Measurements from ENCODE around the gene STAT5A. TPM values are rescaled to one million over a fixed set of nuclear protein-coding genes. Genes with fewer than 3 reads are reported as not detected.

Gene STAT5A
- total RNA-seq, 1 experiment from 2014 or later = 0.91 TPM

- ATAC-seq = no peak
- ChIA-PET CTCF (no interaction called here), POLR2A (no interaction called here), RAD21 (ENCODE audit: low non-redundant PET in 1 of 2, low total read pairs in 2 of 2, uncharacterized antibody in 2 of 2, unreplicated experiment in 2 of 2) (interaction anchor here in 1 of 2 experiments (1.0 kb wide), 1 partner anchor 53 kb away, joined by 3 read pairs; no protein-coding TSS in a partner anchor)
- 0 out of 2 replicates have a peak, but pooled peaks cover 5% of the 10 kb centered on the region for H3K27me3 ChIP-seq (ENCODE audit: insufficient read depth, low read length)
- TF ChIP-seq EGR1 (IDR thresholded peaks at IDR 0.05; ENCODE audit: low read depth) (no peak), REST (IDR thresholded peaks at IDR 0.05; ENCODE audit: low read depth) (no peak), SP1 (IDR thresholded peaks at IDR 0.05; ENCODE audit: low read depth) (no peak), EZH2 (IDR thresholded peaks at IDR 0.05) (no peak), SRF (IDR thresholded peaks at IDR 0.05; ENCODE audit: low read depth) (no peak), ELF1 (IDR thresholded peaks at IDR 0.05; ENCODE audit: borderline replicate concordance, low read depth) (no peak), EZH2phosphoT487 (IDR thresholded peaks at IDR 0.05; ENCODE audit: borderline replicate concordance) (no peak), ZFX (IDR thresholded peaks at IDR 0.05) (no peak), CTCF (IDR thresholded peaks at IDR 0.05 in 2 of 3, conservative IDR thresholded peaks at IDR 0.05 in 1 of 3; ENCODE audit: borderline replicate concordance in 1 of 3, insufficient read depth in 1 of 3, low read depth in 2 of 3, low read length in 2 of 3) (no peak), JUND (IDR thresholded peaks at IDR 0.05) (no peak), ZBTB33 (IDR thresholded peaks at IDR 0.05; ENCODE audit: extremely low read depth, insufficient replicate concordance, low read length) (no peak), MAX (IDR thresholded peaks at IDR 0.05) (no peak), CBX3 (IDR thresholded peaks at IDR 0.05; ENCODE audit: low read depth) (no peak), TCF7L2 (IDR thresholded peaks at IDR 0.05; ENCODE audit: borderline replicate concordance, extremely low read depth, insufficient read depth, insufficient read length) (no peak), FOSL1 (IDR thresholded peaks at IDR 0.05; ENCODE audit: low read depth) (no peak), POLR2AphosphoS5 (IDR thresholded peaks at IDR 0.05; ENCODE audit: low read depth, low read length) (no peak), ATF3 (IDR thresholded peaks at IDR 0.05) (no peak), SIN3A (IDR thresholded peaks at IDR 0.05; ENCODE audit: low read depth) (no peak)
- H2AFZ ChIP-seq (ENCODE audit: low read depth, low read length, poor library complexity, severe bottlenecking) = no peak overlapping the region
- peak overlapping the region; percentile 92 for H3K4me2 ChIP-seq (ENCODE audit: low read length)
- BruUV-seq (replicated peaks) = TSS peak; percentile 51
- H3K79me2 ChIP-seq (ENCODE audit: insufficient read depth, low read length) = peaks cover 47% of the 10 kb centered on the region
- H3K9me3 ChIP-seq (ENCODE audit: control insufficient read depth in 1 of 2, insufficient read depth in 1 of 2, low read depth in 1 of 2, low read length in 2 of 2) = no peaks in the 10 kb centered on the region
- H3K27ac ChIP-seq (ENCODE audit: low read depth, low read length) = no peak overlapping the region
- H3K36me3 ChIP-seq (ENCODE audit: control insufficient read depth in 1 of 2, insufficient read depth in 2 of 2, low read length in 2 of 2) = no peaks in the 10 kb centered on the region
- H3K4me1 ChIP-seq (ENCODE audit: control insufficient read depth in 1 of 2, insufficient read depth in 2 of 2, low read length in 2 of 2) = peaks cover 13 to 20% of the 10 kb centered on the region in 2 experiments
- no peaks in the 10 kb centered on the region for H4K20me1 ChIP-seq (ENCODE audit: insufficient read depth)
- H3K9me2 ChIP-seq (ENCODE audit: insufficient read depth) = no peaks in the 10 kb centered on the region
- intact Hi-C loops (cut with micrococcal nuclease) = no loop called here
- peak overlapping the region; percentile 66 for H3K9ac ChIP-seq (ENCODE audit: low read length)
- peak overlapping the region; percentile 68 to 76 for H3K4me3 ChIP-seq (replicated peaks in 1 of 2; ENCODE audit: low read depth in 1 of 2, low read length in 2 of 2)
- no peak for DNase-seq (ENCODE audit: low read depth, low spot score)
Observed at GRCh38 chr17:42274812-42275526, 13.3 kb upstream of the STAT5A start.
